Suprapubic skin (tissue), 4 donors: ENCODE results near the gene TMEM161B. TPM values are rescaled to one million over a fixed set of nuclear protein-coding genes. Genes with fewer than 3 reads are reported as not detected.

ENCODE experiments used
- DNase-seq, 2 donors: peaks; one replicate each; pipeline ENCODE4 v3.0.0-alpha.2; 2019; ENCODE audit warnings: low spot score in 2 of 2
- H3K27ac ChIP-seq: fragments of 200-600 bp; sonication (generic); one replicate; pipeline ENCODE4 v1.5.1; 2019
- H3K27me3 ChIP-seq: fragments of 200-600 bp; sonication (generic); one replicate; pipeline ENCODE4 v1.5.1; 2019
- H3K36me3 ChIP-seq: fragments of 200-600 bp; sonication (generic); one replicate; pipeline ENCODE4 v1.5.1; 2019
- H3K4me1 ChIP-seq: fragments of 200-600 bp; sonication (generic); one replicate; pipeline ENCODE4 v1.5.1; 2019
- H3K4me3 ChIP-seq: fragments of 200-600 bp; sonication (generic); one replicate; pipeline ENCODE4 v1.5.1; 2019; ENCODE audit warnings: mild to moderate bottlenecking
- H3K9me3 ChIP-seq: fragments of 200-600 bp; sonication (generic); one replicate; pipeline ENCODE4 v1.5.1; 2019
- CTCF ChIP-seq, 2 donors: fragments of 200-600 bp in 1 of 2; fragments of 450-650 bp in 1 of 2; sonication (generic) in 1 of 2; IDR thresholded peaks; one replicate each; pipeline ENCODE4 v1.5.1; 2016 to 2019; ENCODE audit warnings: antibody characterized with exemption in 2 of 2, mild to moderate bottlenecking in 1 of 2, moderate library complexity in 1 of 2
- EP300 ChIP-seq: sonication (generic); formaldehyde crosslinking; IDR thresholded peaks from one replicate; pipeline ENCODE4 v1.6.1; 2017; ENCODE audit warnings: antibody characterized with exemption
- POLR2A ChIP-seq, 2 donors: fragments of 450-650 bp; IDR thresholded peaks; one replicate each; pipeline ENCODE4 v1.6.1; 2017; ENCODE audit warnings: antibody characterized with exemption in 2 of 2, mild to moderate bottlenecking in 2 of 2, moderate library complexity in 2 of 2
- POLR2AphosphoS5 ChIP-seq, 3 donors: sonication (generic); formaldehyde crosslinking; IDR thresholded peaks; one replicate each; pipeline ENCODE4 v1.6.1; 2017; ENCODE audit warnings: antibody characterized with exemption in 3 of 3
- WGBS: methylation state at CpG from one replicate; pipeline ENCODE4 v1.1.5; 2018; 5-methylcytosine and 5-hydroxymethylcytosine counted together
- total RNA-seq, 4 donors: library from RNA; depleted of rRNA; stranded (reverse); fragments of >200 nt; gene quantifications; one replicate each; pipeline ENCODE4 v1.1.0, GENCODE V29; 2016

Gene TMEM161B
- total RNA-seq, 4 donors from 2014 or later: 11.1 to 22.1 (median 14.1) TPM

- H3K27ac ChIP-seq: no peak overlapping the region
- H3K36me3 ChIP-seq: peaks cover 14% of the 10 kb centered on the region
- H3K27me3 ChIP-seq: no peaks in the 10 kb centered on the region
- no peaks in the 10 kb centered on the region for H3K9me3 ChIP-seq
- TF ChIP-seq POLR2AphosphoS5 (IDR thresholded peaks at IDR 0.05) (no peak), POLR2A (IDR thresholded peaks at IDR 0.05) (no peak), CTCF (IDR thresholded peaks at IDR 0.05) (no peak), EP300 (no peak)
- no peak overlapping the region for H3K4me3 ChIP-seq
- H3K4me1 ChIP-seq: no peaks in the 10 kb centered on the region
- DNase-seq: no peak
- WGBS: 62% methylated on average over 1 of the region's 1 CpG
These were observed 33.3 kb downstream of the TMEM161B start for GRCh38 chr5:88235346-88235745.

GRCh38 chr5:88230546-88231066 lies 38.0 kb downstream of the TMEM161B start:
- Histone ChIP-seq H3K9me3 (no peaks in the 10 kb centered on the region), H3K4me3 (no peak overlapping the region), H3K4me1 (no peaks in the 10 kb centered on the region), H3K27ac (no peak overlapping the region), H3K36me3 (peaks cover 16% of the 10 kb centered on the region), H3K27me3 (no peaks in the 10 kb centered on the region)
- no peak for DNase-seq
- WGBS: 97% methylated on average over 1 of the region's 1 CpG
- no peak for TF ChIP-seq CTCF (IDR thresholded peaks at IDR 0.05)

- TF ChIP-seq POLR2AphosphoS5 (IDR thresholded peaks at IDR 0.05) (no peak), POLR2A (IDR thresholded peaks at IDR 0.05) (no peak), CTCF (IDR thresholded peaks at IDR 0.05) (no peak), EP300 (no peak)
- Histone ChIP-seq H3K4me3 (no peak overlapping the region), H3K9me3 (no peaks in the 10 kb centered on the region), H3K27me3 (no peaks in the 10 kb centered on the region), H3K27ac (no peak overlapping the region), H3K4me1 (no peaks in the 10 kb centered on the region), H3K36me3 (peaks cover 19% of the 10 kb centered on the region)
- no peak for DNase-seq
- 84% methylated on average over 6 of the region's 6 CpGs for WGBS
These were observed 41.7 kb downstream of the TMEM161B start for GRCh38 chr5:88226881-88227450.

- Histone ChIP-seq H3K27me3 (no peaks in the 10 kb centered on the region), H3K36me3 (peaks cover 36% of the 10 kb centered on the region), H3K27ac (no peak overlapping the region), H3K4me1 (peaks cover 2% of the 10 kb centered on the region), H3K9me3 (no peaks in the 10 kb centered on the region), H3K4me3 (no peak overlapping the region)
- DNase-seq: no peak
- TF ChIP-seq CTCF (IDR thresholded peaks at IDR 0.05) (no peak), EP300 (no peak), POLR2A (IDR thresholded peaks at IDR 0.05) (no peak), POLR2AphosphoS5 (IDR thresholded peaks at IDR 0.05) (no peak)
These were observed 54.0 kb downstream of the TMEM161B start for GRCh38 chr5:88214655-88215054.

GRCh38 chr5:88207575-88207974 lies 61.1 kb downstream of the TMEM161B start:
- H3K4me3 ChIP-seq: no peak overlapping the region
- TF ChIP-seq EP300 (no peak), POLR2AphosphoS5 (IDR thresholded peaks at IDR 0.05) (no peak), POLR2A (IDR thresholded peaks at IDR 0.05) (no peak), CTCF (IDR thresholded peaks at IDR 0.05) (no peak)
- no peak overlapping the region for H3K27ac ChIP-seq
- DNase-seq: no peak
- H3K9me3 ChIP-seq: no peaks in the 10 kb centered on the region
- no peaks in the 10 kb centered on the region for H3K27me3 ChIP-seq
- 86% methylated on average over 3 of the region's 3 CpGs for WGBS
- no peaks in the 10 kb centered on the region for H3K4me1 ChIP-seq
- H3K36me3 ChIP-seq: peaks cover 26% of the 10 kb centered on the region
